NCI-H1105 (cell line): ENCODE results near the gene NLN.
"Not testable (repeated sequence)": the region's sequence is repeated elsewhere in the genome, so short reads cannot be mapped to it uniquely, and the experiment has no call there.

Experiments
- DNase-seq: peaks from one replicate; lab custom pipeline; 2025; lab: John Stamatoyannopoulos, UW

The NLN gene

GRCh38 chr5:65732046-65732445 is 10.0 kb downstream of the NLN start:
- DNase-seq = not testable (repeated sequence)

GRCh38 chr5:65734196-65734775 is 12.3 kb downstream of the NLN start:
- DNase-seq = not testable (repeated sequence)

- DNase-seq = no peak
Observed at GRCh38 chr5:65734921-65735320, 12.9 kb downstream of the NLN start.

- no peak for DNase-seq
Observed at GRCh38 chr5:65736011-65736410, 14.0 kb downstream of the NLN start.

GRCh38 chr5:65737842-65738241 is 15.8 kb downstream of the NLN start:
- DNase-seq = no peak

- no peak for DNase-seq
Observed at GRCh38 chr5:65738305-65738704, 16.3 kb downstream of the NLN start.

GRCh38 chr5:65739162-65739561 is 17.2 kb downstream of the NLN start:
- no peak for DNase-seq

- no peak for DNase-seq
Observed at GRCh38 chr5:65742565-65743231, 20.7 kb downstream of the NLN start.

- DNase-seq = no peak
Observed at GRCh38 chr5:65749221-65749844, 27.3 kb downstream of the NLN start.

- no peak for DNase-seq
Observed at GRCh38 chr5:65749956-65750355, 28.0 kb downstream of the NLN start.

- DNase-seq = no peak
Observed at GRCh38 chr5:65750938-65751337, 28.9 kb downstream of the NLN start.

GRCh38 chr5:65753189-65753588 is 31.2 kb downstream of the NLN start:
- DNase-seq = no peak

GRCh38 chr5:65758546-65759144 is 36.6 kb downstream of the NLN start:
- no peak for DNase-seq

- no peak for DNase-seq
Observed at GRCh38 chr5:65760504-65761275, 38.7 kb downstream of the NLN start.

GRCh38 chr5:65762234-65762633 is 40.2 kb downstream of the NLN start:
- no peak for DNase-seq

- no peak for DNase-seq
Observed at GRCh38 chr5:65765582-65765981, 43.6 kb downstream of the NLN start.

GRCh38 chr5:65766175-65766574 is 44.2 kb downstream of the NLN start:
- DNase-seq = no peak

- DNase-seq = no peak
Observed at GRCh38 chr5:65766781-65767180, 44.8 kb downstream of the NLN start.

GRCh38 chr5:65767565-65767964 is 45.6 kb downstream of the NLN start:
- no peak for DNase-seq

GRCh38 chr5:65768723-65769346 is 46.8 kb downstream of the NLN start:
- DNase-seq = no peak

- DNase-seq = no peak
Observed at GRCh38 chr5:65769539-65769938, 47.5 kb downstream of the NLN start.

- DNase-seq = no peak
Observed at GRCh38 chr5:65771266-65771665, 49.3 kb downstream of the NLN start.
